ENCODE measurements around the gene EDN3.

Gene EDN3, protein sequence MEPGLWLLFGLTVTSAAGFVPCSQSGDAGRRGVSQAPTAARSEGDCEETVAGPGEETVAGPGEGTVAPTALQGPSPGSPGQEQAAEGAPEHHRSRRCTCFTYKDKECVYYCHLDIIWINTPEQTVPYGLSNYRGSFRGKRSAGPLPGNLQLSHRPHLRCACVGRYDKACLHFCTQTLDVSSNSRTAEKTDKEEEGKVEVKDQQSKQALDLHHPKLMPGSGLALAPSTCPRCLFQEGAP

DNA sequence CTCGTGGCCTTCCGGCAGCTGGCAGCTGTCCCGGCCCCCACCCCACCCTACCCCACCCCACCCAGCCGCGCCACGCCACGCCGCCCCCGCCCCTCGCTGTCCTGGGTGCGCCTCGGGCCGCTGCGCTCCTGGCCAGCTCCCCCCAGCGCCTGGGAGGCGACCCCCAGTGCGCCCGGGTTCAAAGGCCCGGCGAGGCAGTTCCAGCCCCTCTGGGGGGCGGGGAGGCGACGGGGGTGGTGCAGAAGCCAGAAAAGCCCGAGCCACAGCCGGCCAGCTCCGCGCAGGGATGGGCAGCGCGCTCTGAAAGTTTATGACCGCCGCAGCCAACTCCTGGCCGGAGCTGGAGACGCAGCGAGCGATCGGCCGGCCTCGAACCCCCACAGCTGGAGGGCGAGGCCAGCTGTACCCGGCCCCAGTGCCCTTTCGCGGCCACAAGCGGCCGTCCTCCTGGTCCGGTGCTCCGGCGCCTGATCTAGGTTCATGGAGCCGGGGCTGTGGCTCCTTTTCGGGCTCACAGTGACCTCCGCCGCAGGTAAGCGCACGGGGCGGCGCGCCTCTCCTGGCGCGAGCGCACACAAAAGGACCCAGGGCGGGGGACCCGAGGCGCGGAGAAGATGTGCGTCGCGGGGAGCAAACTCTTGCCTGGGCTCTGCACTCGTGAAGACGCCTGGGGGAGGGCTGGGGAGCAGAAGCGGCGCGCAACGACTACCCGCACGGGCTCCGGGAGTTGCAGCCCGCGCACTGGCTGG, at the start of gene EDN3:
Gene EDN3 (plus strand): TSS at position 279 of the 749 bp plus-strand sequence. CDS start 202 bp downstream, at position 481.
- DNase-seq (ENCODE audit: low read depth): no peak

DNA sequence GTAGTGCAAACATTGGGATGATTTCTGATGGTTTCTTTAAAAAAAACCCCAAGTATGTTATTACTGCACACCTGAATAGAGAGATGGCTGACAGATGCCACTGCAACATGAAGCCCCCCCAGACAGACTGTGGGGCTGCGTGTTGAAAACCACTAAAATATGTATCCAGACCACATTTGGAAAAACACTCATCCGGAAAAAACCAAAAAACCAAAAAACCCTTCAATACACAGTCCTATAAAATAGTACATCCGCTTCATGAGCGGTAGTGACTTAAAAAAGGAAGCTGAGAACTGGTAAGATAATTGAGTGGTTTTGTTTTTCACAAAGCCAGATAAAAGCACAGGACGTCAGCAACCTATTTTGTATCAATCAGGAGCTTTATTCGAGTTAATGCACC, 47.1 kb upstream of the EDN3 start:
- no peak for DNase-seq (ENCODE audit: low read depth)

DNA sequence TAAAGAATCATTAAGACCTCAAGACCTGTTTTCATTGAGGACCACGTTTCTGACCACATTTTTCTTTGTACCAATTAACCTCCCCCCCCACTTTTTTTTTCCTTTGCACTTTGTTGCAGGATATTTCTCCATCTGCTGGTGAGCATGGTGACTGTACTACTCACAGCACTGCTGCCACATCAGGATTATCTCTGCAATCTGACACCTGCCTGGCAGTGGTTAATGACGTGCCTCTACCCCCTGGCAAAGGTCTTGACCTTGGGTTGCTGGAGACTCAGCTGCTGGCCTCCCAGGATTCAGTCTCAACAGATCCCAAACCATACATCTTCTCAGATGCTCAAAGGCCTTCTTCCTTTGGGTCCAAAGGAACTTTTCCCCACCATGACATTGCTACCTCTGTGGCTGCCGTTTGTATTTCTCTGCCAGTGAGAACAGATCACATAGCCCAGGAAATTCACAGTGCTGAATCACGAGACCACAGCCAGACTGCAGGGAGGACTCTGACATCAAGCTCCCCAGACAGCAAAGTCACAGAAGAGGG, 46.6 kb upstream of the EDN3 start:
- DNase-seq (ENCODE audit: low read depth): no peak

DNA sequence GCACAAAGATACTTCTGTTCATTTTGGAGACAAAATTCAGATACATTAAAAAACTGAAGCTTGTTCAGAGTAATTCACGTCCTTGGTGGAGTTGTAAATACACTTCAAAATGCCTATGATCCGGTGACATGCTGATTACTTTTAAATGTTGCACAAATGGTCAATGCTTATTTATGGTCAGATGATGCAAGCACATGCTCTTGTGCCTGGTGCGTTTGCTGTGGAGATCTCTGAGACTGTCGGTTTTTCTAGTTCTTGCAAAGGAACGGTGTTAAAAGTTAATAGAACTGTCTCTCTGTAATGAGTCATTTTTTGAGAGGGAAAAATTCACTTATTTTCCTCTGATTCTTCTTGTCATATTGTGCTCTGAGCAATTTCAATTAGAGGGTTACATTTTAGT, 45.2 kb upstream of the EDN3 start:
- DNase-seq (ENCODE audit: low read depth): no peak

DNA sequence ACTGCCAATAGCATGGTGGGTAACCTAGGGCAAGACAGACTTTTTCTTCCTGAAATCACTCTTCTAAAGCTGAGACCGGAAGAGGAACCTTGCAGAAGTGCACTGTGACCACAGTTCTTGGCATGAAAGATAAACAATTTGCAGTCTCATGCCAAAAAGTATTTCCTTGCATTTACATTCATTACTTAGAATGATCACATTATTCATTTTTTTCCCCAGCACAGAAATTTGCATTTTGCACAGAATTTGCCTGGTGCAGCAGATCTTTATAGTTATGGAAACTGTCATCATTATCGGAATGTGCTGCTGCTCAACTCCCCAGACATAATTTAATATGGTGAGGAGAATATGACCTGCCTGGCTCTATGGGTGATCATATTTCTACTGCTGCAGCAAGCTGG, 42.2 kb upstream of the EDN3 start:
- DNase-seq (ENCODE audit: low read depth): no peak

DNA sequence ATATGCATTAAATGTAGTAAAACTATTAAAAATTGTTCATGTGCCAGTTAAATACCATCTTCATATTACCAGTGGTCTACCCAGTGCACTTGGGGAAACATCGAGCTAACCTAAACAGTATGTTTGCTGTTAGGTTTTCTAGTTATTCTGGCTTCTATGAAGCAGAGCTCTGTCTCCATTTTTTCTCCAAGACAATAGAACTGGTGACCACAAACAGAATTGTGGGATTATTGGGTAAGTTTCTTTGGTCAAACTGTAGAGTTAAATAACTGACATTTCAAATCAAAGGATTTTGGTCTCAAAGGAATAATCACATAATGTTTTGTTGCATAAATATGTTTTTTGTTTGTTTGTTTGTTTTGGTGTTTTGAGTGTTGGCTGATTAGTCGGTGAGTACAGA, 40.5 kb upstream of the EDN3 start:
- no peak for DNase-seq (ENCODE audit: low read depth)

DNA sequence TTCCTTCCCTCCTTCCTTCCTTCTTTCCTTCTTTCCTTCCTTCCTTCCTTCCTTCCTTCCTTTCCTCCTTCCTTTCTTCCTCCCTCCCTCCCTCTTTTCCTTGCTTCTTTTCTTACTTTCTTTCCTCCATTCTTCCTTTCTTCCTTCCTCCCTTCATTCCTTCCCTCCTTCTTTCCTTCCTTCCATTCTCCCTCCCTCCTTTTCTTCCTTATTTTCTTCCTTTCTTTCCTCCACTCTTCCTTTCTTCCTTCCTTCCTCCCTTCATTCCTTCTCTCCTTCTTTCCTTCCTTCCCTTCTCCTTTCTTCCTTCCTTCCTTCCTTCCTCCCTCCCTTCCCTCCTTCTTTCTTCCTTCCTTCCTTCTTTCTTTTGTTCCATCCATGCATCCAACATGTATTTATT, 35.1 kb upstream of the EDN3 start:
- no peak for DNase-seq (ENCODE audit: low read depth)

DNA sequence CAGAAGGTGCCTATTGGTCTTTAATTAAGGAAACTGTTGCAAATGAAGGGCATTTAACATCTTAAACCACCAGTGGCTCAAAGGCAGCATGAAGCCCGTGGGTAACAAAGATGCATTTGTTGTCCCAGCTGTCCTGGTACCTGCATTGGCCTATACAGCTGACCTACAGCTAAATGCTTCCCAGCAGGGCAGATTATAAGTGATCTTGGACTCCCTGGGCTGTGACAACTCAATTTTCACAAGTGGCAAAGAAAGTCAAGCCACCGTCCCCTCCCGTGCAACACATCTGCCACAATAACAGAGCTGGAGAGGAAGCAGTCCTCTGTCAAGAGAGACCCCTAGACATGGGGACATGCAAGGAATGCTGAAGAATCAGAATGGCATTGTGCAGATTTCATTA, 31.5 kb upstream of the EDN3 start:
- DNase-seq (ENCODE audit: low read depth): no peak

DNA sequence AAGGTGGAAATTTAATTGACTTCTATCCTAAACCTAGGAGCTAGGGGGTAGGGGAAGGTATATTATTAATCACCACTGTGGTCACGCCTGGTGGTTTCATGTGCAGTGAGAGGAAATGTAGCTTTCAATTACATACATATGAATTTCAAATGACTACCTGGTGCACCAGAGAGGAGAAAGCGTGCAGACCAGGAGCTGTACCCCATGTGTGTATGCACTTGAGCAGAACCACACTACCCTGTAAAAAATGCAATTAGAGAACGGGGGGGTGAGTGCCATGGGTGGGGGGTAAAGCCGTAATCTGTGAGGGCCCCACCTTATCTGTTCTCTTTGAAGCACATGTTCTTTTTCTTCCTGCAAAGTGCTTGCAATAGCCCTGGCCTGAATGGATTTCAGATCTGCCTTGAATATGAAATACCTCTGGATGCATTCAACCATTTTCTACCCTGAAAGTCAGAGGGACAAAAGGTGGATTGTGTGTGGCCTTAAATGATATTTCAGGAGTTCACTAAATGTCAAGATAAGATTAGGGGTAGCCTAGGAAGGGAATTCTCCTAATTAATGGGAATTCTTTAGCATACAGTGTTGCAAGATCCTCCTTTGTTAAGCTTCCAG, 30.9 kb upstream of the EDN3 start:
- no peak for DNase-seq (ENCODE audit: low read depth)

DNA sequence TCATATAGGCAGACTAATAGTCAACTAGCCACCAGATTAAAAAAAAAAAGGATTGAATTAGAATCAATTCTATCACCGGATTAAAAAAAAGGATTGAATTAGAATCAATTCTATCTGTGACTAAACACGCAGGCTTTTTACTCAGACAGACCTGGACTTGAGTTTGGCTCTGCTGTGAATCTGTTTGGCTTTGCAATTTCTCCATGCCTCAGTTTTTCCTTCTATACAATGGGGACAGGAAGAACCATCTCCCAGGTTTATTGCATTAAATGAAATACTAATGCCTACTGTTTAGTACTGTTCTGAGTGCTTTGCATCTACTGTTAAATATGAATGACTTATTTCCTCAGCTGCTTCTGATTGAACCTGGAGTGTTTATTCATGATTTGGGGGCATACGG, 30.0 kb upstream of the EDN3 start:
- no peak for DNase-seq (ENCODE audit: low read depth)

DNA sequence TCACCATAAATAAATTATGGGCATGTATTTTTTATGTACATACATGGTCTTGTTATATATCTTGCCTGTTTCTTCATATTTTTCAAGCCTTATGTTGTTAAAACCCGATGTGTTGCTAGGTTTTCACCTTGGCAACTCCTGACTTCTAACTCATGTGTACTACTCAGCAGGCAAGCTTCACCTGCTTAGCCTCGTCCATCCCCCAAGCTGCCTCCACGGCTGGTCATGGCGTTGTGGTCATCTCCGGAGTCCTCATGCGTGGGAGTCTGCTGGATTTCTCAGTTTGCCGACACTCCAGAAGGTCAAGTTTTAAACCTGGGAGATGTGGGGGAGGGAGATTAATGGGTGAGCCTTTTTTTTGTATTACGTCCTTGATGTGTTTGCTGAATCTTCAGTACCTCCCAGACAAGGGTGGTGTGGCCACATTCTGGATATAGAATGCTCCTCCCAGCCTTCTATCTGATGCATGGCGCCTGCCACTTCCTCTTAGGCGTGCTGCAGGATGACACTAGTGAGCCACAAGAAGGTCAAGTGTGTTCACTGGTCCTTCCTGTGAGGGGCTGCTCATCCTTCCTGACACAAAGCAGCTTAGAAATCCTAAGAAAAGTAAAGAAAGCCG, 26.6 kb upstream of the EDN3 start:
- DNase-seq (ENCODE audit: low read depth): no peak

DNA sequence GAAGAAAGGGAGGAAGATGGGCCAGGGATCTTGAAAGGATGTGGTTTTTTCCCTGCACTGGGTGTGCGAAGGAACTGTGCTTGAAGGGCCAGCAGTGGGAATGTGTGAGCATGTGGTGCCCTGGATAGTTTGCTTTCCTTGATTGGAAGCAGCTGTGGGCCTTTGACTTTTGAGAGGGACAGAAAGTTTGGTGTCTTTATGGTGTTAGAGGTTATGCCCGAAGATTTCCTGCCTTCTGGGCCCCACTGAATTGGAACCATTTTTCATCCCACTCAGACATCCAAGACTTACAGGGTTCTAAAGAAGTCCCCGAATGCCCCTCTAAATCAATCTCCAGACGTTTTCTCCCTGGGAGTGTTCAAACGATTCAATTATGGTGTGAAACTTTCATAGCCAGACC, 23.5 kb upstream of the EDN3 start:
- no peak for DNase-seq (ENCODE audit: low read depth)

DNA sequence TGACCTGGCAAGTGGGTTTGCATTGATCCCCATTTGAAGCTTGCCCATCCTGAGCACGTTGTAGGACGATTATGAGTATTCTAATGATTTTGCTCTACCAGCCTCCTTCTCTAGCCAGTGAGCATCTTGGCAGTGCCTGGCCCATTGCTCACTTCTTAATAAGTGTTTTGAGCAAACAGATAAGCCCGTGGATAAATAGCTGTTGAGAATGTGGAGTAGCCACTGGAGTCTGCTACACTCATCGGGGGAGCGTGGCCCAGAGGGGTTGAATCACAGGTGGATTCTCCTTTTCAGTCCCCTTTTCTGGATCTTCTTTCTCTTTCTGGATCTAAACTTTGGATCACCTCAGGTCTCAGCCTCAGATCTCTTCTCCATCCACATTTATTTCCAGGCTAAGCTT, 15.9 kb upstream of the EDN3 start:
- no peak for DNase-seq (ENCODE audit: low read depth)

DNA sequence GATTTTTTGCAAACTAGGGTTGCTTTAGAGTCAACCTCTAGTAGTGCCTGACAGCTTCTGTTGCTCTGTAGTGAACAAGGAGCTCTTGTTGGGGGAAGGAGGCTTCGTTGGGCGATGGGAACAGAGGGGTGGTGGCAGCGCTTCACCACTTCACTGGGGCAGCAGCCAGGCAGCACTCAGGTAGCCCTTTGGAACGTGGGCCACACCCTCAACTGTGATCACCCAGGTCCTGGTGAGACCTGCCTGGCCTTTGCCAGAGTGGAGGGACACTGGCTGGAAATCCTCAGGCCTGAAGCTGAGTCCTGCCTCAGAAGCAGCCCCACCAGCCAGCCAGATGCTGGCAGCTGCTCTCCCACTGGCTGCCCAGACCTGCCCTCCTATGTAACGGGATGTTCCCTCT, 10.4 kb upstream of the EDN3 start:
- no peak for DNase-seq (ENCODE audit: low read depth)

DNA sequence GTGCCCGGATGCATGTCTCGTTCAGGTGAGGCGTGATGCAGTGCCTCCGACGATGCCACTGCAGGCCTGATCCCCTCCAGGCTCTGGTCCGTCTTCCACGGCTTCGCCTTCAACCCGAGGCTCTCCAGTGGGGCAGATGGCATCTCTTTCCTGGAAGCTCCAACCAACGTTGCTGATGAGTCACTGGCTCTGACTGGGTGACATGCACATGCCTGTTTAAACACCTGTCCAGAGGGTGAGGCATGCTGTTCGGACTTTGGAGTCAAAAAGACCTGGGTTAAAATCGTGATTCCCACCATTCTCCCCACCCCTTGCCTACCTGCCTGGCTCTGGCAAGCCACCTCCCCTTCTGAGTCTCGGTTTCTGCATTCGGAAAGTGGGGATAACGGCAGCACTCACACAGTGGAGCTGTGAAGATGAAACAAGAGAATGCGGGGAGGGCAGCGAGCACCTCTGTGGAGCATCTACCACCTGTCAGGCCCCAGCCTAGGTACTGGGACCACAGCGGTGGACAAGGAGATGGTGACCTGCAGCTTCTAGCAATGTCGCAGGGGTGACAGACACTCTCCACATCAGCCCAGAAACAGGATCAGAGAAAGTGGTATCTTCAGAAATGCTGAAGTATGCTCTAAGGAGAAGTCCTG, 8.5 kb upstream of the EDN3 start:
- DNase-seq (ENCODE audit: low read depth): no peak

DNA sequence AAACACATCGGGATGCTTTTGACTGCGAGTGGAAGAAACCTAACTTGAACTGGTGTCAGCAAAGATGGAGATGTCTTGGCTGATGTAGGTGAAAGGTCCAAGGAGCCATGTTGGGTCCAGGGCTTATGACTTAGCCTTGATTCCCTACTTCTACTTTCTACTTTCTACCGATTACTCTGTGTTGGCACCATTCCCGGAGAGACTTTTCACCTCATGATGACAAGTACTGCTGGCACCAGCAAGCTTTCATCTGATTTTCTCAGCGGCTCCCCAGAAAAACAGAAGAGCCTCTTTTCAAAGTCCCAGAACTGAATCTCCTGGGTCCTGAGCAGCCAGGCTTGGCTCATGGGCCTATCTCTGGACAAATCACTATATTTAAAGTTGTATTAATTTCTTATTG, 4.9 kb upstream of the EDN3 start:
- no peak for DNase-seq (ENCODE audit: low read depth)

DNA sequence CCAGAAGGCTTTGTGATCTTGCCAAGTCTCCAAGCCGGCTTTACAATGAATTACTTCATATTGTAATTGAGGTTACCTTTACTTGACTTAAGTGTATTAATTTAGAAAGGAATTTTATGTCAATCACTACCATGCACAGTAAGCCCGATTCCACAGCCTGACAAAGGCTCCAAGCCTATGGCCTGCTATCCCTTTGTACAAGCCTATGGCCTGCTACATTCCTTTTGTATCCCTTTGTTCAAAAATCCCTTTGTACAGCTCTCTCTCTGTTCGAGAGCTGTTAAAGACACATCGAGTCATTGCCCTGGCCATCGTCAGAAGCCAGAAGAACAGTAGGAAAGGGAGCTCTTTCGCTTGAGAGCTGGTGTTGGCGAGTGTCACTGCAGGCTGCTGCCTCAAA, 2.7 kb upstream of the EDN3 start:
- no peak for DNase-seq (ENCODE audit: low read depth)

DNA sequence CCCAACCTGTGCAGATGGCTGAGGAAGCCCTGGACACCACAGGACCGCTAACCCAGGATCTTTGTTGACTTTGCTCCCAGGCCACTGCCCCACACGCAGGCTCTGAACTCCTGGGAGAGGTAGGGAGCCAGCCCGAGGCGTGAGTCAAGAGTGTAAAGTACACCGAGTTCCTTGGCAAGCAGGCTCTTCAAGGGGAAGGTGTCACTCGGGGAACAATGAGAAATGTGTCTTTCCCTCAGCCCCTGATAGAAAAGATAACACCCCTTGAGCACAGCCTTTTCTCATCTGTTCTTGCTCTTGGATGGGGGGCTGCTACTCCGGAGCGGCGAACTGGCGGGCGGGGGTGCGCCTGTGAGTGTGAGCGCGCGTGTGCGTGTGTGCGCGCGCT, 472 bp upstream of the EDN3 start:
- no peak for DNase-seq (ENCODE audit: low read depth)

DNA sequence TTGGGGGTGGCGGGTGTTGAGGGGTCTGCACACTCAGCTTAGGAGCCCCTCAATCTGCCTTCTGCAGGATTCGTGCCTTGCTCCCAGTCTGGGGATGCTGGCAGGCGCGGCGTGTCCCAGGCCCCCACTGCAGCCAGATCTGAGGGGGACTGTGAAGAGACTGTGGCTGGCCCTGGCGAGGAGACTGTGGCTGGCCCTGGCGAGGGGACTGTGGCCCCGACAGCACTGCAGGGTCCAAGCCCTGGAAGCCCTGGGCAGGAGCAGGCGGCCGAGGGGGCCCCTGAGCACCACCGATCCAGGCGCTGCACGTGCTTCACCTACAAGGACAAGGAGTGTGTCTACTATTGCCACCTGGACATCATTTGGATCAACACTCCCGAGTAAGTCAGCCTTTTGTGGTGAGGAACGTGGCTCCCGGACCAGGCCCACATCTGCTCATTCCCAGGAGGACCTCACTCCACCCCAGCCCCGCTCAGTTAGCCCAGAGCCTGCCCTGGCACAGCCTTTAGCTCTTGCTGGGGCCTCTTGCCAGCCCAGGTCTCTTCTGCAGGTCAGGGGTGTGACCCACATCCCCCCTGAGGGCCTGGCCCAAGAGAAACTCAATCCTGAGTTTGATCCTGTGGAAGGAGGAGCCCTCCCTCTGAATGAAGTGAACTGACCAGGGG, 1.1 kb downstream of the EDN3 start:
- no peak for DNase-seq (ENCODE audit: low read depth)

DNA sequence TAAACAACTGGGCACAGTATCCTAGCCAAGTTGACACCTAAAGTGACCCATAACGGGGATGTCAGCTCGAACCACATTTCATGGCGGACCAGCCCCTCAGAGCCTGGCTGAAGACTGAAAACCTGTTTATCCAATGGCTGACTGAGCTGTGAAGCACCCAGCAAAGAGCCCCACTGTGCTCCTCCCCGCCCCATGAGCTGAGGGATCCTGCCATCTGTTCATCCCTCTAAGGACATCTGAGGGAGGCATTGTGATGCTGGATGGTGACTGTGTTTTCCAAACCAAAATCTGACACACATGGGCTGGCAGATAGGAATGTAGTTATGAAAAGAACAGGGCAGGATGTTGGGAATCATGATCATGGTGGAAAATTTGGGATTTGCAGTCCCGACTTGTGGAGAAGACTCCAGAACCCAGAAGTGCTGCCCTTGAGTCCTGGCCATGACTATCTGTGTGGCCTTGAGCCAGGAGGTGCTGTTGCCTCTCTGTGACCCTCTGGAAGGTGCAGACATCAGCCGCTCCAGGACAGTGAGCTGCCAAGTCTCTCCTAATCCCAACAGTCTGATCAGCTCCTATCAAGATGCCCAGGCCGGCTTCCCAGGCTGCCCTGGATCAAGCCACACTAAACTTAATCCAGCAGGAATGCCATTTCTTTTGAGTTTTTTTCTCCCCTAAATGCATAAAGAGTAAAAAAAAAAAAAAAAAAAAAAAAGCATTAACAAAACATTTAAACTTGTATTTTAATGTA, 5.7 kb downstream of the EDN3 start:
- no peak for DNase-seq (ENCODE audit: low read depth)

DNA sequence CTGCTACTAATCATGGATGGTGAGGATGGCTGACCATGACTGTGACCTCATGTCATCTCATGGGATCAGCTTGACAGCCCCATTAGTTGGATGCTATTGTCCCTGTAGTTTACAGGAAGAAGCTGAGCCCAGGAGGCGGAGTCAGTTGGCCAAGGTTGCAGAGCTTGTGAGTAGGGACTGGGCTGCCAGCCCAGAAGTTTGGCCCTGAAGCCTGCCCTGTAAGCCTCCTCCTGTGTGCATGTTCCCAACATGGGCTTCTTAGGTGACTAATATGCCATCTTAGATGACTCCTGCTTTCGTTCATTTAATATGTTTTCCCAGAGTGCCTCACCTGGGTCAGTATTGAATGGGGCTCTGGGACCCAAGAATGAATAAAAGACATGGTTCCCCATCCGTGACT, 6.9 kb downstream of the EDN3 start:
- DNase-seq (ENCODE audit: low read depth): no peak
